SK-N-SH (cell line): Measurements from ENCODE around the gene TSKS.

Experiments
- EP300 ChIP-seq, 2 experiments: IDR thresholded peaks; 2 replicates each; pipeline versions ENCODE4 v1.4.0 to v1.6.1; 2012; ENCODE audit warnings: borderline replicate concordance in 1 of 2, low read depth in 1 of 2, low read length in 1 of 2
- EZH2phosphoT487 ChIP-seq: fragments of 200-600 bp; sonication (generic); IDR thresholded peaks from 2 replicates; pipeline ENCODE4 v1.6.1; 2017; ENCODE audit warnings: low read depth, mixed run types, mild to moderate bottlenecking, antibody characterized with exemption, moderate library complexity, borderline replicate concordance
- FOXM1 ChIP-seq: IDR thresholded peaks from 2 replicates; pipeline ENCODE4 v1.4.0; 2012; ENCODE audit warnings: low read depth, mild to moderate bottlenecking
- MXI1 ChIP-seq: IDR thresholded peaks from 2 replicates; pipeline ENCODE4 v1.6.1; 2012; ENCODE audit warnings: mild to moderate bottlenecking, low read depth, low read length, improper control_type of control experiment
- POLR2AphosphoS5 ChIP-seq: IDR thresholded peaks from 2 replicates; pipeline ENCODE4 v1.6.1; 2012; ENCODE audit warnings: low read depth, low read length
- RXRA ChIP-seq: IDR thresholded peaks from 2 replicates; pipeline ENCODE4 v1.4.0; 2012; ENCODE audit warnings: low read depth, mild to moderate bottlenecking, borderline replicate concordance
- SIN3A ChIP-seq: IDR thresholded peaks from 2 replicates; pipeline ENCODE4 v1.6.1; 2012; ENCODE audit warnings: low read depth, mild to moderate bottlenecking, low read length, moderate library complexity, borderline replicate concordance
- SMC3 ChIP-seq: IDR thresholded peaks from 2 replicates; pipeline ENCODE4 v1.6.1; 2012; ENCODE audit warnings: low read depth, low read length, improper control_type of control experiment
- TAF1 ChIP-seq: IDR thresholded peaks from 2 replicates; pipeline ENCODE4 v1.6.1; 2012; ENCODE audit warnings: low read depth, mild to moderate bottlenecking, low read length, moderate library complexity, borderline replicate concordance
- TEAD4 ChIP-seq: IDR thresholded peaks from 2 replicates; pipeline ENCODE4 v1.4.0; 2012; ENCODE audit warnings: mild to moderate bottlenecking, borderline replicate concordance; ENCODE audit not compliant: insufficient read depth
- TF ChIP-seq, protein P1 (sequence below): fragments of 200-600 bp; sonication (generic); IDR thresholded peaks from 2 replicates; pipeline ENCODE4 v1.6.1; 2017; ENCODE audit warnings: antibody characterized with exemption, mild to moderate bottlenecking, moderate library complexity
- TF ChIP-seq, protein P2 (sequence below): IDR thresholded peaks from 2 replicates; pipeline ENCODE4 v1.6.1; 2012; ENCODE audit warnings: mild to moderate bottlenecking, low read depth, low read length, moderate library complexity
- TF ChIP-seq, protein P3 (sequence below): fragments of 150-350 bp; IDR thresholded peaks from 2 replicates; pipeline ENCODE4 v1.6.1; 2017; ENCODE audit warnings: antibody characterized with exemption, low read length, low read depth, borderline replicate concordance
- TF ChIP-seq, protein P4 (sequence below): IDR thresholded peaks from 2 replicates; pipeline ENCODE4 v1.4.0; 2012; ENCODE audit warnings: low read depth

DNA sequence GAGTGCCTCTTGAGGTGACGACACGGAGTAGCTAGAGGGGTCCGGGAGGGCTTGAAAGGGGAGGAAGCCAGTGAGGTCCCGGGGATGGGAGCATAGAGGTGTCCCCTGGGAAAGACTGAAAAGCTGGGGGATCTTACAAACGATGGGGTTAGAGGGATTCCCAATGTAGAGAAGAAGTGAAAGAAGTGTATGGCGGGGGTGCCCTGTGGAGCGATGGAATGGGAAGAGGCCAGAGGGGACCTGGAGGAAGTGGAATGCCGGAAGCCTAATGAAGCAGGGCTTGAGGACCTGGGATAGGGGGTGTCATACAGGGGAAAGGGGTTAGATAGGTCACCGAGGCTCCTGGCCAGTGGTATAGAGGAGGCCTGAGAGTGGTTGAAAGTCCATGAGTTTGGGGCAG is 4.3 kb upstream of the TSKS start:
- TF ChIP-seq POLR2AphosphoS5 = no peak
- TF ChIP-seq, protein P1, sequence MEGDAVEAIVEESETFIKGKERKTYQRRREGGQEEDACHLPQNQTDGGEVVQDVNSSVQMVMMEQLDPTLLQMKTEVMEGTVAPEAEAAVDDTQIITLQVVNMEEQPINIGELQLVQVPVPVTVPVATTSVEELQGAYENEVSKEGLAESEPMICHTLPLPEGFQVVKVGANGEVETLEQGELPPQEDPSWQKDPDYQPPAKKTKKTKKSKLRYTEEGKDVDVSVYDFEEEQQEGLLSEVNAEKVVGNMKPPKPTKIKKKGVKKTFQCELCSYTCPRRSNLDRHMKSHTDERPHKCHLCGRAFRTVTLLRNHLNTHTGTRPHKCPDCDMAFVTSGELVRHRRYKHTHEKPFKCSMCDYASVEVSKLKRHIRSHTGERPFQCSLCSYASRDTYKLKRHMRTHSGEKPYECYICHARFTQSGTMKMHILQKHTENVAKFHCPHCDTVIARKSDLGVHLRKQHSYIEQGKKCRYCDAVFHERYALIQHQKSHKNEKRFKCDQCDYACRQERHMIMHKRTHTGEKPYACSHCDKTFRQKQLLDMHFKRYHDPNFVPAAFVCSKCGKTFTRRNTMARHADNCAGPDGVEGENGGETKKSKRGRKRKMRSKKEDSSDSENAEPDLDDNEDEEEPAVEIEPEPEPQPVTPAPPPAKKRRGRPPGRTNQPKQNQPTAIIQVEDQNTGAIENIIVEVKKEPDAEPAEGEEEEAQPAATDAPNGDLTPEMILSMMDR = no peak
- no peak for TF ChIP-seq FOXM1
- TF ChIP-seq, protein P2, sequence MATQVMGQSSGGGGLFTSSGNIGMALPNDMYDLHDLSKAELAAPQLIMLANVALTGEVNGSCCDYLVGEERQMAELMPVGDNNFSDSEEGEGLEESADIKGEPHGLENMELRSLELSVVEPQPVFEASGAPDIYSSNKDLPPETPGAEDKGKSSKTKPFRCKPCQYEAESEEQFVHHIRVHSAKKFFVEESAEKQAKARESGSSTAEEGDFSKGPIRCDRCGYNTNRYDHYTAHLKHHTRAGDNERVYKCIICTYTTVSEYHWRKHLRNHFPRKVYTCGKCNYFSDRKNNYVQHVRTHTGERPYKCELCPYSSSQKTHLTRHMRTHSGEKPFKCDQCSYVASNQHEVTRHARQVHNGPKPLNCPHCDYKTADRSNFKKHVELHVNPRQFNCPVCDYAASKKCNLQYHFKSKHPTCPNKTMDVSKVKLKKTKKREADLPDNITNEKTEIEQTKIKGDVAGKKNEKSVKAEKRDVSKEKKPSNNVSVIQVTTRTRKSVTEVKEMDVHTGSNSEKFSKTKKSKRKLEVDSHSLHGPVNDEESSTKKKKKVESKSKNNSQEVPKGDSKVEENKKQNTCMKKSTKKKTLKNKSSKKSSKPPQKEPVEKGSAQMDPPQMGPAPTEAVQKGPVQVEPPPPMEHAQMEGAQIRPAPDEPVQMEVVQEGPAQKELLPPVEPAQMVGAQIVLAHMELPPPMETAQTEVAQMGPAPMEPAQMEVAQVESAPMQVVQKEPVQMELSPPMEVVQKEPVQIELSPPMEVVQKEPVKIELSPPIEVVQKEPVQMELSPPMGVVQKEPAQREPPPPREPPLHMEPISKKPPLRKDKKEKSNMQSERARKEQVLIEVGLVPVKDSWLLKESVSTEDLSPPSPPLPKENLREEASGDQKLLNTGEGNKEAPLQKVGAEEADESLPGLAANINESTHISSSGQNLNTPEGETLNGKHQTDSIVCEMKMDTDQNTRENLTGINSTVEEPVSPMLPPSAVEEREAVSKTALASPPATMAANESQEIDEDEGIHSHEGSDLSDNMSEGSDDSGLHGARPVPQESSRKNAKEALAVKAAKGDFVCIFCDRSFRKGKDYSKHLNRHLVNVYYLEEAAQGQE = no peak
- TF ChIP-seq, protein P3, sequence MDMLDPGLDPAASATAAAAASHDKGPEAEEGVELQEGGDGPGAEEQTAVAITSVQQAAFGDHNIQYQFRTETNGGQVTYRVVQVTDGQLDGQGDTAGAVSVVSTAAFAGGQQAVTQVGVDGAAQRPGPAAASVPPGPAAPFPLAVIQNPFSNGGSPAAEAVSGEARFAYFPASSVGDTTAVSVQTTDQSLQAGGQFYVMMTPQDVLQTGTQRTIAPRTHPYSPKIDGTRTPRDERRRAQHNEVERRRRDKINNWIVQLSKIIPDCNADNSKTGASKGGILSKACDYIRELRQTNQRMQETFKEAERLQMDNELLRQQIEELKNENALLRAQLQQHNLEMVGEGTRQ = no peak
- no peak for TF ChIP-seq TAF1
- no peak for TF ChIP-seq RXRA
- TF ChIP-seq SIN3A = no peak
- no peak for TF ChIP-seq MXI1
- no peak for TF ChIP-seq TEAD4
- TF ChIP-seq SMC3 = no peak
- no peak for TF ChIP-seq EP300 (IDR thresholded peaks at IDR 0.05; ENCODE audit: borderline replicate concordance in 1 of 2, low read depth in 1 of 2, low read length in 1 of 2)
- no peak for TF ChIP-seq EZH2phosphoT487
- TF ChIP-seq, protein P4, sequence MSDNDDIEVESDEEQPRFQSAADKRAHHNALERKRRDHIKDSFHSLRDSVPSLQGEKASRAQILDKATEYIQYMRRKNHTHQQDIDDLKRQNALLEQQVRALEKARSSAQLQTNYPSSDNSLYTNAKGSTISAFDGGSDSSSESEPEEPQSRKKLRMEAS = no peak
